ENCODE data around the gene SUSD2. TPM values are rescaled to one million over a fixed set of nuclear protein-coding genes. Genes with fewer than 3 reads are reported as not detected.

The SUSD2 gene
- total RNA-seq, 1 experiment from 2014 or later, result 0.10 TPM

DNA sequence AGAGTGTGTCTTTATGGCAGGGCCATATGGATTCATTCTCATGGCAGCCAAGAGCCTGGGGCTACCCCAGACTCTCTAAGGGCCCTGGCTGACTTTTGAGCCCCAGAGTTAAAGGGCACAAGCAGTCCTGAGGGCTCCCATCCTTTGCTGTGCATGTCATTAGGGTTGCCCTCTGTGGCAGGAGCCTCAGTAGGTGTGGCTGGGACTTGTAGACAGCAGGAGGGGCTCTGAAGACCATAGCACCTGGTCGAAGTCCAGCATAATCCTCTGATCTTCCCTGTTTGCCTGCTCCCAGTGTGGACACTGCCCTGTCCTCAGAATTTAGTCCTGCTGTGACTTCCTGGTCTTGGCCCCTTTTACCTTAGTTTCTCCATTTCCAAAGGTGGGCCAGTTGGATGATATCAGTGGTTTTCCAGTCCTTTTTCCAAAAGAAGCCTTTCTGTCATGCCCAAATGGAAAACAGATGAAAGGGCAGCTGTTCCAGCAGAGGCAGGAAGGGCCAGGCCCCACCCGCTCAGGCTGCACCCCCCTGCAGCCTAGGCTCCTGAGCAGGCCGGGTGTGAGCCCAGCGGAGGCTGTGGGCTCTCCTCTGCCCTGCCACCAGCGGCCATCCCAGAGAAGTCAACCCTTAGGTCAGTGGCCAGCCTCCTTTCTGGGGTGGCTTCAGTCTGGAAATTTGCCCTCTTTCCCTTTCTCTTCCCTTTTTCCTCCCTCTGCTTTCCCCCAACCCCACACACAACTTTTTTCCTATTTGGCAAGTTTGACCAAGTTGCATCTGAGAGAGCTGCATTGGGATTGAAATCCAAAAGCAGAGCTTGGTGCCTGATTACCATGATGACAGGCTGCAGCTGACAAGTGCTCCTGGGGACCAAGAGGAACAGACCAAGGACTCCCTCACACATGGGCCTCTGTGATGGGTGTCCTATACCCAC, 32.8 kb upstream of the SUSD2 start:
- DNase-seq (ENCODE audit: low read depth), result no peak

DNA sequence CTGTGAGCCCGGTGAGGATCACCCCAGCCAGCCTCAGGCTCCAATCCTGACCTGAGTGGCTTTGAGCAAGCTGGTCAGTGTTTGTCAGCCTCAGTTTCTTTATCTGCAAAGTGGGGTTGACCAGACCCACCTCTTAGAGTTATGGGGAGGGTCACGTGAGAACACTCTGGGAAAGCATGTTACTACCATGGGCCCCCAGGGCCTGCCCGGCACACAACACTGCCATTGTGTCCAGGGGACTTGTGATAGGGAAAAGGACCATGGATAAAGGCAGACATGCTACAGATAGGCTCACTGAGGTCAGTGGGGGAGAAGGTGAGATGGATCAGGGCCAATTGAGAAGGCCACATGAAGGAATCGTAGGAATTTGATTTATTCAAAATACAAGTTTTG, 32.1 kb upstream of the SUSD2 start:
- DNase-seq (ENCODE audit: low read depth), result no peak

DNA sequence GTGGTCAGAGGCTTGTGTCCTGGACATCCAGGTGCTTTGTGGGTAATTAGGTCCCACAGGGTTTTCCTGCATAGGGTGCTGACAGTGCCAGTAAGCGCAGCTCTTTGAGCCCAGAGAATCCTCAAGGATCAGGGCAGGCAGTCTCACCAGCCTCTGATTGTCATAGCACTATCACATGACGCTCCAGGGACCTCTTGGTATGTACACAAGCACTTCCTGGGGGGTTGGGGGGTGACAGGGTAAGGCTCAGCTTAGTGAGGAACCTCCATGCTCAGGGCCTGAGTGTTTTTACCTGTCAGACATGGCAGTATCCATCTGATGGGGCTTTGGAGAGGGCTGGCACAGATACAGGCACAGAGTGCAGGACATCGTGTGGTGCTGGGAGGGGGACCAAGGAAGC, 27.9 kb upstream of the SUSD2 start:
- DNase-seq (ENCODE audit: low read depth), result peak; percentile 46

- no peak for DNase-seq (ENCODE audit: low read depth)
These were observed 27.3 kb upstream of the SUSD2 start for GRCh38 chr22:24153959-24154358.

GRCh38 chr22:24154826-24155225, 26.5 kb upstream of the SUSD2 start:
- DNase-seq (ENCODE audit: low read depth), result no peak

DNA sequence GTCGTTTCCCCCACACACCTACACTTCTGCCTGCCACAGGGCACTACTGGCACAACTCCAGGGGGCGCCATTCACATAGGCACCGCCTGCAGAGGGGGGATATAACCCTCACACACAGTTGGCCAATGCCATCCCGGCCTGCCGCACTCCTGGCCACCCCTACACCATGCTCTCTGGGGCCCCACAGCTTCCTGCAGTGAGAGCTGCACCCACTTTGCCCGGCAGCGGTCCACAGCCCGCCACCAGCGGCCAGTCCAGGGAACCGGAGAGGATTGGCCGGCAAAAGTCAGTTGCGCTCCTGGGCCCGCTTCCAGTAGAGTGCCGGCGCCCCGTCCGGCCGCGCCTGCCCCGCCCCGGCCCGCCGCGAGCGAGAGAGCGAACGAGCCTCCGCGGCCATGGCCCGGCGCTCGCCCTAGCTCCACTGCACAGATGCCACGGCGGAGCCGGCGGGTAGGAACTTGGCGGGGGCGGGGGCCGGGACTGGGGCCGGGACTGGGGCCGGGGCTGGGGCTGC, 25.6 kb upstream of the SUSD2 start:
- DNase-seq (ENCODE audit: low read depth), result peak; percentile 68

GRCh38 chr22:24156141-24156912, 25.0 kb upstream of the SUSD2 start:
- DNase-seq (ENCODE audit: low read depth), result no peak

DNA sequence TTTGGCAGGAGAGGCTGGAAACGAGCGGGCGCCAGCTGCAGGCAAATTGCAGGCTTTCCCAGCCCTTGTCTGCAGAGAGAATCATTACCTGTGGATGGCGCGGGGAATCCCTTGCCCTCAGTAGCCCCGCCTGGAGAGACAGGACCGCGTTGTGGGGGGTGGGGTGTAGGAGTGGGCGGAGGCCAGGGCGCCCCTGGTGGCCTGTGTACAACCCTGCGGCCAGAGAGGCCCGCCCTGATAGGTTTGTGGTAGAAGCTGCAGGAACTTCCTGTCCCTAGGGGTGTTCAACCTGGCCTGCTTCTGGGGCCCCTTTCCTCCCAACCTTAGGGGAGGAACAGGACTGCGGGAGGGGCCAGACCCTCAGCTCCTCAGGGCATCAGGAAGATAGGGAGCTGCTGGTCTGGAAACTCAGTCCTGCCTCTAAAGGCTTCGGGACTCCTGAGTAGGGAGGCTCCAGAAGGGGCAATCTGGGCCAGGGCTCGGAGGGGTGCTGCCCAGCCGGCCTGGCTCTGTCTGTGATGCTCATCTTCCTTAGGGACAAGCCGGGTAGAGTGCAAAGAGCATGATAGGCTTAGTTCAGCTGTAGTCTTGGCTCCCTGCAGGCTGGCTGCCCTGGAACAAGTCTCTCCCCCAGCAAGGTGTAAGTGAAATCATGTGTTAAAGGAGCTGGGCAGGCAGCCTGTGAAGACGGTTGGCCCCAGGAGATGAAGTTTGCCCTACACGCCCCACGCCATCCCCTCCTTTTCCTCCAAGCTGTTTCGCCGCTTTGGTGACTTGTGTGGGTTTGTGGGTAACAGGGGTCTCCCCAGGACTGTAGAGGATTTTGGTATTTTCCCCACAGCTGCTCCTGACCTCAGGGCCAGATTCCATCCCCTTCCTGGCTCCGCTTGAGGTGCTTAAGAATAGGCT, 24.1 kb upstream of the SUSD2 start:
- peak; percentile 90 for DNase-seq (ENCODE audit: low read depth)

DNA sequence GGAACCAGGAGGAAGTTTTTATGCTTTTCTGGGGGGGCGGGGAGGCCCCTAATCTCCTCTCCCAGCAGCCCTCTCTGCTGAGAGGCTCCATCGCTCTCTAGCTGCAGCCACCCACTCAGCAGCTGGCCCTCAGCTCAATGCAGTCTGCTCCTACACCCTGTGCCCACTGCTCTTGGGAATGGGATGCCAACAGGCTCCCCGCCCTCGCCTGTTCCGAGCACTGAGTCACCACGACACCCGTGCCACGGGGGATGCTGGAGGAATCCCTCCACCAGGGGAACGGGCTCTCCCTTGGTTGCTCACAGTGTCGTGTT, 23.5 kb upstream of the SUSD2 start:
- no peak for DNase-seq (ENCODE audit: low read depth)

- no peak for DNase-seq (ENCODE audit: low read depth)
These were observed 21.6 kb upstream of the SUSD2 start for GRCh38 chr22:24159650-24160049.

- DNase-seq (ENCODE audit: low read depth), result no peak
These were observed 20.7 kb upstream of the SUSD2 start for GRCh38 chr22:24160546-24160945.

DNA sequence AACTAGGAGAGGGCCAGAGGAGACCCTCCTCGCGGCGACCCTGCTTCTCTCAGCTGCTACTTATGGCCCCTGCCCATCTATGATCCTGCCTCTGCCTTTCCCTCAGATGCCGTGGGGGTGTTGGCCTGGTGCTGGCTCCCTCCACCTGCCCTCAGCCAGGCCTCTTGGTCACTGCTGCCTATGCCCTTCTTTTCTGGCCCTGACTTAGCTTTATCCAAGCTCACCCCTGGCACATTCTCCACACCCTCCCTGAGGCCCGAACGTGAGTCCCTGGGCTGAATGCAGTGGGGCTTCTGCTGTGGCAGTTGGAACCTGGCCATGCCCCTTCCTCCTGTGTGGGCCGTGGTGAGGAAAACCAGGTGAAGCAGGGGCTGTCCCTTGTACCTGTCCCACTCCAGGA, 19.8 kb upstream of the SUSD2 start:
- DNase-seq (ENCODE audit: low read depth), result no peak

- DNase-seq (ENCODE audit: low read depth), result no peak
These were observed 19.4 kb upstream of the SUSD2 start for GRCh38 chr22:24161909-24162308.

DNA sequence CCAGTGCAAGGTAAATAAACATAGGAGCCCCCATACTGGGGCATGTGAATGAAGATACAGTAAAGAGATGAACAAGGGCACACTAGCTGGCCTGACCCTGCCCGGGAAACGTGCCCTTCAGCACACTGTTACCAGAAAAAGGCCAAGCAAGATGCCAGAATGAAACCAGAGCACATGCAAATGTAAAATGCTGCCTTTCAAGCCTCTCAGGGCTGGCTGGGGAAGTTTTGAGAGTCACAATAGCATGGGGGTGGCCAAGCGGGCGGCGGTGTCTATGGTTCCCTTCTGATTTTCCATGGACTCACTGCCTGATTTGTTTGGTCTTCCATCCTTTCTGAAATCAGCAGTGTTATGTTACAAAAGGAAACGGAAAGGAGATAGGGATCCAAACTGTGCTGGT, 18.9 kb upstream of the SUSD2 start:
- no peak for DNase-seq (ENCODE audit: low read depth)

GRCh38 chr22:24164243-24164642, 17.0 kb upstream of the SUSD2 start:
- DNase-seq (ENCODE audit: low read depth), result no peak

GRCh38 chr22:24164940-24165339, 16.3 kb upstream of the SUSD2 start:
- DNase-seq (ENCODE audit: low read depth), result no peak

DNA sequence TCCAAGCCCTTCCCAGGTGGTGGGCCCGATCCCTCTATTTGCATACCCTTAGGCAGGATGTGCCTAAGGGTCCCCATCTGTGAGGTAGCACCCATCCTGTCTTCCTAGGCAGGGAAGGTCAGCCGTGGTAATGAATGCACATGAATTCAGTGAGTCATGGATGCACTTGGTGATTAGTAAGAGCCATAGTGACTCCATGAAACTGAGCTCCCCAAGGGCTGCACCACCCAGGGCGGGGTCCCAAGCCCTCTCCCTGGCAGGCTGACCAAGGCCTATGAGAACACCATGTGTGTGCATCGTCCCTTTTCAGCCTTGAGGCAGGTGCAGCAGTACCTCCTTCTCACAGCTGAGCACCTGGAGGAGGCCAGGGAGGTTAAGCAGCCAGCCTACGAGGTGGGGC, 15.6 kb upstream of the SUSD2 start:
- peak; percentile 34 for DNase-seq (ENCODE audit: low read depth)

DNA sequence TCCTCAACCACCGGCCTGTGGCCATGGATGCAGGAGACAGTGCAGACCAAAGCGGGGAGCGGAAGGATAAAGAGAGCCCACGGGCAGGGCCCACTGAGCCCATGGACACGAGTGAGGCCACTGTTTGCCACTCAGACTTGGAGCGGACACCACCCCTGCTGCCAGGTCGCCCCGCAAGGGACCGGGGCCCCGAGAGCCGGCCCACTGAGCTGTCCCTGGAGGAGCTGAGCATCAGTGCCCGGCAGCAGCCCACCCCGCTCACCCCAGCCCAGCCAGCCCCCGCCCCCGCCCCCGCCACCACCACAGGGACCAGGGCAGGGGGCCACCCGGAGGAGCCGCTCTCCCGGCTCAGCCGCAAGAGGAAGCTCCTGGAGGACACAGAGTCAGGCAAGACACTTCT, 14.5 kb upstream of the SUSD2 start:
- DNase-seq (ENCODE audit: low read depth), result no peak

DNA sequence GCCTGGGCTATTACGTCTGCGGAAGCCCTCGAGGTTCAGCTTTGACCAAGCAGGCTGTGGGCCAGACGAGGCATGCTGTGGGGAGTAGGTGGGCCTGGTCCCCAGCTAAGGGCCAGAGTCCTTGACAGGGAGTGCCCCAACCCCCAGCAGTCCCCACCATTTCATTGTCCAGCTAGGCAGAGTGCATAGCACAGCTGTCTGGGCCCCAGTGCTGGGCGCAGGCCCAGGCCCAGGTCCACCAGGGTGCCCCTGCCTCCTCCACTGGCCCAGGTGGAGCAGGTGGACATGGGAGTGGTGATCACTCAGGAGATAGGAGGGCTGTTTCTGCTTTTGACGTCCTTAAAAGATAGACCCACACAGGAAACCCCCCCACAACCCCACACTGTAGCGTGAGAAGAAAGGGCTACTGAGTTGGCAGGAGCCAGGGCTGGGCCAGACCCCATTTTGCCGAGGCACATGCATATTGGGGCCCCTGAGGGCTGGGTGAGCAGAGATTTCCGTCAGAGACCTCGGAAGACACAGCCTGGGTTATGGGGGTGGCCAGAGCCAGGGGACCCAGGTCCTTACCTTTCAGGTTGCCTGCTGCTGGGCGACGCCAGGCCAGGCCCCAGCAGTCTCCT, 11.7 kb upstream of the SUSD2 start:
- DNase-seq (ENCODE audit: low read depth), result no peak

GRCh38 chr22:24170188-24170587, 11.1 kb upstream of the SUSD2 start:
- no peak for DNase-seq (ENCODE audit: low read depth)

DNA sequence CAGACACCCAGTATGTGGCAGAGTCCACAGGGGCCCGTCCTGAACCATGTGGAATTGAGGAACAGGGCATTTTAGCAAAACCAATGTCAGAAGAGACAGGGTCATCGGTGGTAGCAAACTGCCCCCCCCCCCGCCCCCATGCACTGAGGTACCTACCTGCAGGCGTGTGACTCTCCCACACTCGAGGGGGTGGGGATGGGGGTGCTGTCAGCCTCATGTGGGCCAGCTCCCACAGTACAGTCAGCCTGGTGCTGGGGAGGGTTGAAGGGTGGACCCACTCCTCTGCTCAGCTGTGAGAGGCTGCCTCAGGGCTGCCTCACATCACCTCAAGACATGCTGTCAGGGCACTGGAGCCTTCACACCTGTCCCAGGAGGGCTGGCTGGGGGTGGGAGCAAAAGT, 10.7 kb upstream of the SUSD2 start:
- no peak for DNase-seq (ENCODE audit: low read depth)

All from HT1080 (cell line).